HFFc6 (cell line): ENCODE measurements around the gene DAP. TPM values are rescaled to one million over a fixed set of nuclear protein-coding genes. Genes with fewer than 3 reads are reported as not detected.

Source experiments
- DNase-seq: peaks from one replicate; pipeline ENCODE4 v3.0.0-alpha.2; 2018
- H3K27ac Mint-ChIP-seq: 2 replicates; pipeline ENCODE4 v1.8.0; 2020; ENCODE audit warnings: mild to moderate bottlenecking, mixed read lengths
- H3K27me3 Mint-ChIP-seq: 2 replicates; pipeline ENCODE4 v1.8.0; 2021; ENCODE audit warnings: mild to moderate bottlenecking, moderate library complexity, mixed read lengths; ENCODE audit not compliant: insufficient read depth
- H3K36me3 Mint-ChIP-seq: 2 replicates; pipeline ENCODE4 v1.8.0; 2021; ENCODE audit warnings: low read depth, mixed read lengths
- H3K4me1 Mint-ChIP-seq: 2 replicates; pipeline ENCODE4 v1.8.0; 2020; ENCODE audit warnings: low read depth, mixed read lengths
- H3K4me3 Mint-ChIP-seq: 2 replicates; pipeline ENCODE4 v1.8.0; 2020; ENCODE audit warnings: mild to moderate bottlenecking, moderate library complexity, mixed read lengths
- H3K9me3 Mint-ChIP-seq: 2 replicates; pipeline ENCODE4 v1.8.0; 2020; ENCODE audit warnings: mild to moderate bottlenecking, mixed read lengths
- total RNA-seq, 6 experiments: library from RNA; stranded (reverse); fragmentation: NEBNext Ultra II Directional; extraction: Animal tissue kit (Norgen Biotek cat#: 25700); gene quantifications; 2 replicates in 1 of 6; 3 replicates in 5 of 6; pipeline ENCODE4 v1.2.3, GENCODE V29; 2021
- TF ChIP-seq, protein P1 (sequence below): fragments of 200-600 bp; sonication (generic); IDR thresholded peaks from 2 replicates; pipeline ENCODE4 v1.5.0; 2021; ENCODE audit warnings: antibody characterized with exemption, mild to moderate bottlenecking

DAP gene
- total RNA-seq, 6 experiments from 2014 or later = 255 to 357 (median 285) TPM

DNA sequence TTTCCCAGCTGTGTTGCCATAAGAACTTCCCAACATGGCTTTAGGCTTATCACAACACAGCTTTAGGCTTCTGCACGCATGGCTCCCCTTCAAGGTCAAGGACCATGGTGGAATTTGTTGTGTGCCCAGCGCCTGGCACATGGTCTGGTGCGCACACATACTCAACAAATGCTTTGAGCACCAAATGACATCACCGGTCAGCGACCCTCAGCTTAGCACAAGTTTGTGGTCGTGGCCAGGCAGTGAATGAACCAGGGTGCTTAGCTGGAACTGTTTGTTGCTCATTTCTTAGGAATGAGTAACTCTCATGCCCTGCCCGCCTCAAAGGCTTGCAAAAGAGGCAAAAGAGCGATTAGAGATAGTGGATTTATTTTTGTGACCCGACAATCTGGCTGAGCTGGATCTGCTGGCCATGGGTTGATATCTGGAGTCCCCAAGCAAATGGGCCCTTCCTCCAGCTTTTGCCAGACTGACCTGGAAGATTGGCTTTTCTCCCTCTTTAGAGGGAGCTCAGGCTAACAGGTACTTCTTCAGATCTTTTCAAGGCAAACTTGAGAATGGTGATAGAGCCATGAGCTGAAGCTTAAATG, 58.9 kb downstream of the DAP start:
- Mint-ChIP-seq H3K27me3 (peaks cover 4% of the 10 kb centered on the region), H3K4me1 (peaks cover 91% of the 10 kb centered on the region), H3K9me3 (no peaks in the 10 kb centered on the region), H3K27ac (peak overlapping the region; percentile 99), H3K36me3 (peaks cover 36% of the 10 kb centered on the region), H3K4me3 (peak overlapping the region; percentile 85)
- peak; percentile 92 for DNase-seq
- TF ChIP-seq, protein P1, sequence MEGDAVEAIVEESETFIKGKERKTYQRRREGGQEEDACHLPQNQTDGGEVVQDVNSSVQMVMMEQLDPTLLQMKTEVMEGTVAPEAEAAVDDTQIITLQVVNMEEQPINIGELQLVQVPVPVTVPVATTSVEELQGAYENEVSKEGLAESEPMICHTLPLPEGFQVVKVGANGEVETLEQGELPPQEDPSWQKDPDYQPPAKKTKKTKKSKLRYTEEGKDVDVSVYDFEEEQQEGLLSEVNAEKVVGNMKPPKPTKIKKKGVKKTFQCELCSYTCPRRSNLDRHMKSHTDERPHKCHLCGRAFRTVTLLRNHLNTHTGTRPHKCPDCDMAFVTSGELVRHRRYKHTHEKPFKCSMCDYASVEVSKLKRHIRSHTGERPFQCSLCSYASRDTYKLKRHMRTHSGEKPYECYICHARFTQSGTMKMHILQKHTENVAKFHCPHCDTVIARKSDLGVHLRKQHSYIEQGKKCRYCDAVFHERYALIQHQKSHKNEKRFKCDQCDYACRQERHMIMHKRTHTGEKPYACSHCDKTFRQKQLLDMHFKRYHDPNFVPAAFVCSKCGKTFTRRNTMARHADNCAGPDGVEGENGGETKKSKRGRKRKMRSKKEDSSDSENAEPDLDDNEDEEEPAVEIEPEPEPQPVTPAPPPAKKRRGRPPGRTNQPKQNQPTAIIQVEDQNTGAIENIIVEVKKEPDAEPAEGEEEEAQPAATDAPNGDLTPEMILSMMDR = no peak

DNA sequence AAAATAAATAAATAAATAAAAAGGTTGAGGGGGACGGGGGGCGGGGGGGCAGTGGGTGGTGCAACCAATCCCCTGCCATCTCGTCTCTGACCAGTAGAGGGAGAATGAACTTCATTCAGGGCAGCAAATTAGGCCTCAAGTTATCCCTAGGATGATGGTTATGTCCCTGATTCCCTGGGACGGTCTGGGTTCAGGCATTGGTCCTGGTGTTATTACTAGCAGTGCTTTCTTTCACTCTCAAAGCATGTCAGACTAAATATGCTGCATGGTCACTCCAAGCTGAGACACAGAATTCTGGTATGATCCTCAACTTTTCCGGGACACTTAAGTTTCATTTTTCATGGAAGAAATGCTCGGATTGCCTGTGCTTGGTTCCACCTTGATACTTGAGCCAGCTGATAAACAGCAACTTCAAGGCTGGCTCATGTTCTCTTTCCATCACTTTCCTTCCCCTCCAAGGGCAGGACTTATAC, 59.4 kb downstream of the DAP start:
- TF ChIP-seq, protein P1 = peak; percentile 91
- H3K27me3 Mint-ChIP-seq = peaks cover 4% of the 10 kb centered on the region
- H3K36me3 Mint-ChIP-seq = peaks cover 32% of the 10 kb centered on the region
- H3K9me3 Mint-ChIP-seq = no peaks in the 10 kb centered on the region
- H3K4me1 Mint-ChIP-seq = peaks cover 91% of the 10 kb centered on the region
- DNase-seq = peak; percentile 60
- H3K27ac Mint-ChIP-seq = peak overlapping the region; percentile 99
- peak overlapping the region; percentile 85 for H3K4me3 Mint-ChIP-seq

DNA sequence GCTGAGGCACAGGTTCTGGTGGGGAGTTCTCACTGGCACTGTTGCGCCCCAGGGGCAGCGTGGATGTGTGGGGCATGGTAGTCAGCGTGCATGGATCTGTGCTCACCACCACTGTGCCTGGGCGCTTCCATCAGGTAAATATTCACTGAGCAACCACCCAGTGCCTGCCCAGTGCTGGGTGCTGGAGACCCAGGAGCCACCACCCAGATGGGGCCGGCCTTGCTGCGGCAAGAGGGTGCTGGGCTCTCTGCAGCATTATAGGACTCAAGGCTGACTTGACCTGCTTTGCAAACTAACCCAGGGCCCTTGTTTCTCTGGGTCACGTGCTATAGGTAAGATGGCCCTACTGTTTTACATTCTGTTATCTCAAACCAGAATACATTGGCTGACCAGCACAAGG, 60.5 kb downstream of the DAP start:
- TF ChIP-seq, protein P1 = no peak
- H3K4me3 Mint-ChIP-seq = no peak overlapping the region
- no peaks in the 10 kb centered on the region for H3K9me3 Mint-ChIP-seq
- peaks cover 29% of the 10 kb centered on the region; the same call in 1 of the 2 replicates for H3K36me3 Mint-ChIP-seq
- H3K27me3 Mint-ChIP-seq = peaks cover 4% of the 10 kb centered on the region
- peak overlapping the region; percentile 99 for H3K27ac Mint-ChIP-seq
- peaks cover 91% of the 10 kb centered on the region for H3K4me1 Mint-ChIP-seq
- DNase-seq = no peak

DNA sequence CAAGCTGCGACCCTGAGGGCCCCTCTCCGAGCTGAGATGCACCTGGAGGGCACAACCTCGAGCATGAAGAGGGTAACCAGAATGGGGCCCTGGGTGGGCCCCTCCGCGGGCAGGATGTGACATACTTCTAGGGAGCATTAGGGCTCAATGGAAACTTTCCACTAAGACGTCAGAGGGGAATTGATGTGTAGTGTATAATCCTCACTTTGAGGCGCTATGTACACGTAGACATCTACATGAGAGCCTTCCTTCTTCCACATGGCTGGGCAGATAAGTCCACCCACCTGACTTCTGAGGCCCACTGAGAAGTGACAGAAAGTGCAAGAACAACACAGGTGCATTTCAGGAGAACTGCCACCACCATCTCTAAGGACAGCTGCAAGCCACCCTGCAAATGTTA, 61.0 kb downstream of the DAP start:
- Mint-ChIP-seq H3K27me3 (peaks cover 4% of the 10 kb centered on the region), H3K27ac (peak overlapping the region; percentile 72), H3K9me3 (no peaks in the 10 kb centered on the region), H3K4me1 (peaks cover 91% of the 10 kb centered on the region), H3K36me3 (peaks cover 25% of the 10 kb centered on the region; the same call in 1 of the 2 replicates), H3K4me3 (no peak overlapping the region)
- DNase-seq = no peak
- TF ChIP-seq, protein P1 = no peak

DNA sequence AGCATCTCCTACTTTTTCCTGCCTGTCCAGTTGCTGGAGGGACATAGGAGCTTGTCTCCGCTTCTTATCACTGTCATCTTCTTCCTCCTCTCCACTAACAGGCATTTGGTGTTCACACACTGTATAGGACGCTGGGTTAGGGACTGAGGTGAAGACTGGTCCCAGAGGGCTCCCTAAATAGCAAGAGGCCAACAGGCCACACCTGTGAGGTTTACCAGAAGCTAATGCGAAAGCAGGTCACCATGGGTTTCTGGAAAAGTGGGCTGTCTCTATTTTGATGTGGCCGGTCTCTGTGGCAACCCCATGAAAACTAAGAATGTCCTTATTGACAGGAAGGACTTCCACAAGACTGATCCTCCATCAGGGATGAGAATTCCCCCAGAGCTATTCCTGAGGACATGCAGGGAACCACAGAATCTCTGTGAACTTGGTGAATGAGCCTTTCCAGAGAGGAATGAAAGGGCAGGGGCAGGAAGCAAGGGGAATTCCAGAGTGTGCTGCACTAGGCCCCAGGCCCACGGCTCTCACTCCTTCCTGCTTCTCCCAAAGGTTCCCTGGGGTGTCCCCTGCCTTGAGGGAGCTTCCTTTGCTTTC, 61.7 kb downstream of the DAP start:
- H3K9me3 Mint-ChIP-seq = no peaks in the 10 kb centered on the region
- DNase-seq = no peak
- no peak overlapping the region for H3K4me3 Mint-ChIP-seq
- peaks cover 22% of the 10 kb centered on the region; the same call in 1 of the 2 replicates for H3K36me3 Mint-ChIP-seq
- H3K4me1 Mint-ChIP-seq = peaks cover 90% of the 10 kb centered on the region
- H3K27me3 Mint-ChIP-seq = peaks cover 4% of the 10 kb centered on the region
- TF ChIP-seq, protein P1 = no peak
- peak overlapping the region; percentile 72 for H3K27ac Mint-ChIP-seq
